GM12878 (cell line): Measurements from ENCODE around the gene MYB. TPM values are rescaled to one million over a fixed set of nuclear protein-coding genes. Genes with fewer than 3 reads are reported as not detected.
A peak's percentile ranks its signal among the peaks of the same experiment; 100 is the strongest.

Experiments
- CHD2 ChIP-seq: IDR thresholded peaks from 2 replicates; pipeline ENCODE4 v1.6.1; 2011; ENCODE audit warnings: low read depth, low read length, improper control_type of control experiment, borderline replicate concordance
- ETV6 ChIP-seq, 2 experiments: fragments of 450-650 bp in 1 of 2; IDR thresholded peaks in 1 of 2; conservative IDR thresholded peaks in 1 of 2; 2 replicates each; pipeline ENCODE4 v1.6.1; 2014; ENCODE audit warnings: antibody characterized with exemption in 1 of 2, borderline replicate concordance in 1 of 2, low read depth in 1 of 2, mild to moderate bottlenecking in 1 of 2, moderate library complexity in 1 of 2
- HCFC1 ChIP-seq: fragments of 150-350 bp; IDR thresholded peaks from 2 replicates; pipeline ENCODE4 v1.6.1; 2014; ENCODE audit warnings: low read length
- KAT2A ChIP-seq: conservative IDR thresholded peaks from 2 replicates; pipeline ENCODE4 v1.6.1; 2011; ENCODE audit warnings: low read depth, low read length; ENCODE audit not compliant: control insufficient read depth
- KLF5 ChIP-seq: fragments of 450-650 bp; IDR thresholded peaks from 2 replicates; pipeline ENCODE4 v1.6.1; 2014; ENCODE audit warnings: mild to moderate bottlenecking; ENCODE audit not compliant: partially characterized antibody
- LARP7 ChIP-seq: fragments of 450-650 bp; IDR thresholded peaks from 2 replicates; pipeline ENCODE4 v1.6.1; 2017; ENCODE audit warnings: mild to moderate bottlenecking
- PAX8 ChIP-seq: fragments of 450-650 bp; IDR thresholded peaks from 2 replicates; pipeline ENCODE4 v1.6.1; 2017; ENCODE audit warnings: mild to moderate bottlenecking, moderate library complexity
- POLR2A ChIP-seq: IDR thresholded peaks from 2 replicates; pipeline ENCODE4 v1.6.1; 2011; ENCODE audit warnings: low read depth, mild to moderate bottlenecking, low read length
- RBBP5 ChIP-seq: fragments of 200-600 bp; sonication (generic); conservative IDR thresholded peaks from 2 replicates; pipeline ENCODE4 v1.6.1; 2016
- RCOR1 ChIP-seq: conservative IDR thresholded peaks from 2 replicates; pipeline ENCODE4 v1.6.1; 2012; ENCODE audit warnings: low read depth, low read length, improper control_type of control experiment
- RFX5 ChIP-seq: IDR thresholded peaks from 2 replicates; pipeline ENCODE4 v1.6.1; 2011; ENCODE audit warnings: low read depth, low read length, improper control_type of control experiment
- SUPT20H ChIP-seq: IDR thresholded peaks from 2 replicates; pipeline ENCODE4 v1.6.1; 2011; ENCODE audit warnings: low read depth, mild to moderate bottlenecking, low read length, moderate library complexity, borderline replicate concordance; ENCODE audit not compliant: control insufficient read depth
- TAF1 ChIP-seq: IDR thresholded peaks from 2 replicates; pipeline ENCODE4 v1.6.1; 2011; ENCODE audit warnings: mild to moderate bottlenecking, low read depth, low read length, borderline replicate concordance
- TCF7 ChIP-seq: IDR thresholded peaks from 2 replicates; pipeline ENCODE4 v1.6.1; 2014; ENCODE audit warnings: antibody characterized with exemption, borderline replicate concordance
- ZNF217 ChIP-seq: fragments of 450-650 bp; IDR thresholded peaks from 2 replicates; pipeline ENCODE4 v1.6.1; 2017; ENCODE audit warnings: antibody characterized with exemption, mild to moderate bottlenecking
- polyA plus RNA-seq, 11 experiments: library from polyadenylated mRNA; depleted of rRNA in 4 of 11; unstranded in 6 of 11; stranded (reverse) in 5 of 11; fragments of >200 nt; fragmentation: Nextera tagmentation in 4 of 11; fragmentation: Illumina TruSeq in 1 of 11; extraction: Ambion mirVana in 4 of 11; extraction: Trizol in 1 of 11; gene quantifications; 1 replicate in 1 of 11; 2 replicates in 10 of 11; pipeline versions ENCODE4 v1.2.1 to v1.2.3, GENCODE V29; 2011 to 2016; ENCODE audit warnings: inconsistent platforms in 2 of 11, missing spikeins in 2 of 11, low read depth in 1 of 11
- total RNA-seq, 4 experiments: library from RNA; depleted of rRNA in 3 of 4; stranded (reverse); fragments of >200 nt in 3 of 4; fragmentation: Illumina TruSeq in 1 of 4; extraction: Trizol in 1 of 4; gene quantifications; 2 replicates each; pipeline versions ENCODE4 v1.2.1 to v1.2.3, GENCODE V29; 2013 to 2021
- TF ChIP-seq, protein P1 (sequence below): fragments of 450-650 bp; IDR thresholded peaks from 2 replicates; pipeline ENCODE4 v1.6.1; 2018; ENCODE audit warnings: borderline replicate concordance, mild to moderate bottlenecking; ENCODE audit not compliant: partially characterized antibody
- TF ChIP-seq, protein P2 (sequence below): IDR thresholded peaks from 2 replicates; pipeline ENCODE4 v1.6.1; 2012; ENCODE audit warnings: improper control_type of control experiment, low read depth, low read length; ENCODE audit not compliant: insufficient replicate concordance
- TF ChIP-seq, protein P3 (sequence below): fragments of 450-650 bp; formaldehyde crosslinking; IDR thresholded peaks from 2 replicates; pipeline ENCODE4 v1.4.0; 2020; ENCODE audit warnings: mild to moderate bottlenecking, moderate library complexity

Gene MYB
- total and polyA plus RNA-seq, 10 of the 15 experiments (the other 5 are each of a cell fraction or from before 2014, with no cell fraction given) = 7.0 to 29.8 (median 21.5) TPM

DNA sequence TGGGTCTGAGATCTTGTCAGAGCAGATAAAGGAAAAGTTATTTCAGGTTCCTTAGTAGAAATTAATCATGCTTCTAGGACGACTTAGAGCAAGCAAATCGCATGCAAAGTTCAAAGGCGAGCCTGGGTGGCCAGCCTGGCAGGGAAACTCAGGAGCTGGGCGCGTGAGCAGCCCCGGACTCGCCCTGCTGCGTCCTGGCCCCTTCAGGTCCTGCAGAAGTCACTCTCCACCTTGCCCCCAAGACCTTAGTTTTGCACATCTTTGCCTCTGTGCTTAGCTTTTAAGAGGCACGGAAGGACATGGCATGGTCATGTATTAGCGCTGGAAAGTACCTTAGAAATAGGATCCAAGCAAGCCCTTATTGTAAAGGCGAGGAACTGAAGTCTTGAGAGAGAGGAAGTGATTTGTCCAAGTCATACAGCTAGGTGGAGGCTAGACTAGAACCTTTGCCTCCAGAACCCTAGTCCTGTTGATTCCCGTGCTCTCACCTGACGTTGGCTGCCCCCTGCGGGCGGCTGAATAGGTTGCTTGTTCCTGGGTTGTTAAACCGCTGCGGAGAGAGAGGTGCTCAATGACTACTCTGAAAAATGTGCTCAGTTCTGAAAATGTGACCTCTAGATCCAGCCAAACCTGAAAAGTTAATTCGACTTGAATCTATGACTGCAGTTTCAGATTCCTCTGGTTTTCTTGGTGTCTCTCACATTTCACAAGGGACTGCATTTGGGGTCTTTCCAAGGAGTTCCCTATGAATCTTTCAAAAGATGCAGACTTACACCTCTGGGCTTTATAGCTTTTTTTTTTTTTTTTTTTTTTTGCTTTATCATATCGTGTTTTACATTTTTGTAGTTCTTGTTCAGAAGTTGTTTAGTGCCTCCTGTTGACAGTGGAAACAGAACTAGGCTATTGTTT, 2.7 kb downstream of the MYB start (continued):
- no peak; a peak in 1 of 4 replicates for TF ChIP-seq ETV6 (conservative IDR thresholded peaks at IDR 0.05 in 1 of 2, IDR thresholded peaks at IDR 0.05 in 1 of 2; ENCODE audit: borderline replicate concordance in 1 of 2, low read depth in 1 of 2)
- TF ChIP-seq RBBP5 = no peak
- TF ChIP-seq RFX5 = no peak
- no peak for TF ChIP-seq KLF5
- TF ChIP-seq KAT2A = no peak
- TF ChIP-seq POLR2A = peak; percentile 12
- no peak for TF ChIP-seq HCFC1
- no peak for TF ChIP-seq SUPT20H
- TF ChIP-seq, protein P1, sequence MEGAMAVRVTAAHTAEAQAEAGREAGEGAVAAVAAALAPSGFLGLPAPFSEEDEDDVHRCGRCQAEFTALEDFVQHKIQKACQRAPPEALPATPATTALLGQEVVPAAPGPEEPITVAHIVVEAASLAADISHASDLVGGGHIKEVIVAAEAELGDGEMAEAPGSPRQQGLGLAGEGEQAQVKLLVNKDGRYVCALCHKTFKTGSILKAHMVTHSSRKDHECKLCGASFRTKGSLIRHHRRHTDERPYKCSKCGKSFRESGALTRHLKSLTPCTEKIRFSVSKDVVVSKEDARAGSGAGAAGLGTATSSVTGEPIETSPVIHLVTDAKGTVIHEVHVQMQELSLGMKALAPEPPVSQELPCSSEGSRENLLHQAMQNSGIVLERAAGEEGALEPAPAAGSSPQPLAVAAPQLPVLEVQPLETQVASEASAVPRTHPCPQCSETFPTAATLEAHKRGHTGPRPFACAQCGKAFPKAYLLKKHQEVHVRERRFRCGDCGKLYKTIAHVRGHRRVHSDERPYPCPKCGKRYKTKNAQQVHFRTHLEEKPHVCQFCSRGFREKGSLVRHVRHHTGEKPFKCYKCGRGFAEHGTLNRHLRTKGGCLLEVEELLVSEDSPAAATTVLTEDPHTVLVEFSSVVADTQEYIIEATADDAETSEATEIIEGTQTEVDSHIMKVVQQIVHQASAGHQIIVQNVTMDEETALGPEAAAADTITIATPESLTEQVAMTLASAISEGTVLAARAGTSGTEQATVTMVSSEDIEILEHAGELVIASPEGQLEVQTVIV = no peak
- TF ChIP-seq PAX8 = no peak
- TF ChIP-seq LARP7 = no peak
- TF ChIP-seq RCOR1 = no peak
- no peak for TF ChIP-seq CHD2
- peak; percentile 2; the same call in 1 of the 2 replicates for TF ChIP-seq TCF7
- TF ChIP-seq ZNF217 = peak; percentile 46; the same call in 1 of the 2 replicates
- TF ChIP-seq, protein P2, sequence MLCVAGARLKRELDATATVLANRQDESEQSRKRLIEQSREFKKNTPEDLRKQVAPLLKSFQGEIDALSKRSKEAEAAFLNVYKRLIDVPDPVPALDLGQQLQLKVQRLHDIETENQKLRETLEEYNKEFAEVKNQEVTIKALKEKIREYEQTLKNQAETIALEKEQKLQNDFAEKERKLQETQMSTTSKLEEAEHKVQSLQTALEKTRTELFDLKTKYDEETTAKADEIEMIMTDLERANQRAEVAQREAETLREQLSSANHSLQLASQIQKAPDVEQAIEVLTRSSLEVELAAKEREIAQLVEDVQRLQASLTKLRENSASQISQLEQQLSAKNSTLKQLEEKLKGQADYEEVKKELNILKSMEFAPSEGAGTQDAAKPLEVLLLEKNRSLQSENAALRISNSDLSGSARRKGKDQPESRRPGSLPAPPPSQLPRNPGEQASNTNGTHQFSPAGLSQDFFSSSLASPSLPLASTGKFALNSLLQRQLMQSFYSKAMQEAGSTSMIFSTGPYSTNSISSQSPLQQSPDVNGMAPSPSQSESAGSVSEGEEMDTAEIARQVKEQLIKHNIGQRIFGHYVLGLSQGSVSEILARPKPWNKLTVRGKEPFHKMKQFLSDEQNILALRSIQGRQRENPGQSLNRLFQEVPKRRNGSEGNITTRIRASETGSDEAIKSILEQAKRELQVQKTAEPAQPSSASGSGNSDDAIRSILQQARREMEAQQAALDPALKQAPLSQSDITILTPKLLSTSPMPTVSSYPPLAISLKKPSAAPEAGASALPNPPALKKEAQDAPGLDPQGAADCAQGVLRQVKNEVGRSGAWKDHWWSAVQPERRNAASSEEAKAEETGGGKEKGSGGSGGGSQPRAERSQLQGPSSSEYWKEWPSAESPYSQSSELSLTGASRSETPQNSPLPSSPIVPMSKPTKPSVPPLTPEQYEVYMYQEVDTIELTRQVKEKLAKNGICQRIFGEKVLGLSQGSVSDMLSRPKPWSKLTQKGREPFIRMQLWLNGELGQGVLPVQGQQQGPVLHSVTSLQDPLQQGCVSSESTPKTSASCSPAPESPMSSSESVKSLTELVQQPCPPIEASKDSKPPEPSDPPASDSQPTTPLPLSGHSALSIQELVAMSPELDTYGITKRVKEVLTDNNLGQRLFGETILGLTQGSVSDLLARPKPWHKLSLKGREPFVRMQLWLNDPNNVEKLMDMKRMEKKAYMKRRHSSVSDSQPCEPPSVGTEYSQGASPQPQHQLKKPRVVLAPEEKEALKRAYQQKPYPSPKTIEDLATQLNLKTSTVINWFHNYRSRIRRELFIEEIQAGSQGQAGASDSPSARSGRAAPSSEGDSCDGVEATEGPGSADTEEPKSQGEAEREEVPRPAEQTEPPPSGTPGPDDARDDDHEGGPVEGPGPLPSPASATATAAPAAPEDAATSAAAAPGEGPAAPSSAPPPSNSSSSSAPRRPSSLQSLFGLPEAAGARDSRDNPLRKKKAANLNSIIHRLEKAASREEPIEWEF = no peak
- TF ChIP-seq, protein P3, sequence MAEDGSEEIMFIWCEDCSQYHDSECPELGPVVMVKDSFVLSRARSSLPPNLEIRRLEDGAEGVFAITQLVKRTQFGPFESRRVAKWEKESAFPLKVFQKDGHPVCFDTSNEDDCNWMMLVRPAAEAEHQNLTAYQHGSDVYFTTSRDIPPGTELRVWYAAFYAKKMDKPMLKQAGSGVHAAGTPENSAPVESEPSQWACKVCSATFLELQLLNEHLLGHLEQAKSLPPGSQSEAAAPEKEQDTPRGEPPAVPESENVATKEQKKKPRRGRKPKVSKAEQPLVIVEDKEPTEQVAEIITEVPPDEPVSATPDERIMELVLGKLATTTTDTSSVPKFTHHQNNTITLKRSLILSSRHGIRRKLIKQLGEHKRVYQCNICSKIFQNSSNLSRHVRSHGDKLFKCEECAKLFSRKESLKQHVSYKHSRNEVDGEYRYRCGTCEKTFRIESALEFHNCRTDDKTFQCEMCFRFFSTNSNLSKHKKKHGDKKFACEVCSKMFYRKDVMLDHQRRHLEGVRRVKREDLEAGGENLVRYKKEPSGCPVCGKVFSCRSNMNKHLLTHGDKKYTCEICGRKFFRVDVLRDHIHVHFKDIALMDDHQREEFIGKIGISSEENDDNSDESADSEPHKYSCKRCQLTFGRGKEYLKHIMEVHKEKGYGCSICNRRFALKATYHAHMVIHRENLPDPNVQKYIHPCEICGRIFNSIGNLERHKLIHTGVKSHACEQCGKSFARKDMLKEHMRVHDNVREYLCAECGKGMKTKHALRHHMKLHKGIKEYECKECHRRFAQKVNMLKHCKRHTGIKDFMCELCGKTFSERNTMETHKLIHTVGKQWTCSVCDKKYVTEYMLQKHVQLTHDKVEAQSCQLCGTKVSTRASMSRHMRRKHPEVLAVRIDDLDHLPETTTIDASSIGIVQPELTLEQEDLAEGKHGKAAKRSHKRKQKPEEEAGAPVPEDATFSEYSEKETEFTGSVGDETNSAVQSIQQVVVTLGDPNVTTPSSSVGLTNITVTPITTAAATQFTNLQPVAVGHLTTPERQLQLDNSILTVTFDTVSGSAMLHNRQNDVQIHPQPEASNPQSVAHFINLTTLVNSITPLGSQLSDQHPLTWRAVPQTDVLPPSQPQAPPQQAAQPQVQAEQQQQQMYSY = no peak
- no peak for TF ChIP-seq TAF1
